Sciatic nerve (tissue), 2 donors: ENCODE measurements around the gene RAB1A. TPM values are rescaled to one million over a fixed set of nuclear protein-coding genes. Genes with fewer than 3 reads are reported as not detected.
"Not testable (repeated sequence)": the region's sequence is repeated elsewhere in the genome, so short reads cannot be mapped to it uniquely, and the experiment has no call there.

Experiments
- ATAC-seq: fragments of 200-7000 bp; cut with Tn5 transposase; one replicate; pipeline ENCODE4 v1.9.1; 2020; ENCODE audit warnings: mild to moderate bottlenecking, moderate library complexity
- DNase-seq: peaks from one replicate; pipeline ENCODE4 v3.0.0-alpha.2; 2020; ENCODE audit warnings: low spot score
- intact Hi-C: fragments of 100-400 bp; cut with DNase I; formaldehyde crosslinking; loops from one replicate; pipeline ENCODE4 v1.14.2; 2022
- total RNA-seq: library from RNA; stranded (reverse); fragmentation: NEBNext Ultra II Directional; extraction: Animal tissue kit (Norgen Biotek cat#: 25700); gene quantifications from one replicate; pipeline ENCODE4 v1.2.1, GENCODE V29; 2021
- donor health status: DM: no; HTN: no; CAD: no.
- donor health status: DM: no; HTN: no; CAD: no.

Gene RAB1A
- total RNA-seq = 100 TPM

GRCh38 chr2:65129826-65130663, at the start of gene RAB1A:
TSS of gene RAB1A (minus strand) at chr2:65130106. CDS start at chr2:65129915, 191 bp downstream.
- ATAC-seq (peak; percentile 99), DNase-seq (peak; percentile 99)
- intact Hi-C loops = no loop called here

DNA sequence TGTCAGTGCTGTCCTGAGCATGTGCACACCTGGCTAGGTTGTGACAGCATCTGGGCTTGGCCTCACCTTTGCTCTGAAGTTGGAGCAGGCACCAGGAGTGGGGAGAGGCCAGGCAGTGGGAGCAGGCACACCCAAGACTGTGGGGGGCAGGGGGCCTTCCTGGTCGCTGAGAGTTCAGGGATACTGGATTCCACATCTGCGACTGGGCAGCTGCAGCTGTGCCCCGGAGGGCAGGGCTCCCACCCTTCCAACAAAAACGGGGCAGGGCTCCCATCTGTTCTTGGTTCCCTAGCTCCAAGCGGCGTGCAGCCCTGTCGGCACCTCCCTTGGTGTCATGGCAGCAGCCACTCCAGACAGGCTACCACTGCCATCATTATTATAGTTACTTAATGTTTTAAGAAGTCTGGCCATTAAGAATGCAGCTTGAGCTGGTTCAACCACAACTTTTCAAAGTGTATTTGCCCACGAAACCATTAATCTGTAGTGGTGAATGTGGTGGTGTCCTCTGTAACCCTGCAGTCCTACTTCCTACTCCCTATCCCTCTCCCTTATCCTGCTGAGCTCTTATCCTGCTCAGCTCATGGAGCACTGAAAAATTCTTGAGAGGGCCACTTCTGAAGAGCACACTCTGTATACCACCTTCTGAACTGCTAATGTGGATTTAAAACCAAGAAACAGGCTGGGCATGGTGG, 48.0 kb upstream of the RAB1A start:
- no peak for ATAC-seq
- intact Hi-C loops = no loop called here
- no peak for DNase-seq

DNA sequence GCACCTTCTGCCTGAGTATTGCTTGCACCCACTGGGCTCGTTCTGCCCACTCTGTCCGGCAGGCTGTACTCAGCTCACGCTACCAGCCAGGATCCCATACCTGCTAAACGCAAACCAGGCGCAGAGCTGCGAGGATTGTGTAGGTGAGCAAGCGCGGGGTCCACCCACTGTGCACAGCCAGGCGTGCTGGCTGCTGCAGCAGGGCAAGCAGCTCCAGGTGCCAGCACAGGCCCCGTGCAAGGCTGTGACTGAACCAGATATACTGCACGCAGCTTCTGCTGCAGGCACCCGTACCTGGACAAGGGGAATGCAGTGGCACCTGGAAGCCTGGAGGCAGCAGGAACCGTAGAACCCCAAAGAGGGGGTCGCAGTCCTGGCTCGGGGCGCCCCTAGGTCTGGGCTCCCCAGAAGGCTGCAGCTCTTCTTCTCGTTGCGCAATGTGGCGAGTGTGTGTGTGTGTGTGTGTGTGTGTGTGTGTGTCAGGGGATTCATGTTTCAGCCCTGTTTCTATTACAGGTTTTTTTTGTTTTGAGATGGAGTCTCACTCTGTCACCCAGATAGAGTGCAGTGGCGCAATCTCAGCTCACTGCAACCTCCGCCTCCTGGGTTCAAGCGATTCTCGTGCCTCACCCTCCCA, 46.1 kb upstream of the RAB1A start:
- ATAC-seq (no peak), DNase-seq (no peak)
- intact Hi-C loops = no loop called here

GRCh38 chr2:65174031-65174430, 44.1 kb upstream of the RAB1A start:
- intact Hi-C loops, ATAC-seq, DNase-seq: not testable (repeated sequence)

GRCh38 chr2:65172994-65173790, 43.3 kb upstream of the RAB1A start:
- no peak for DNase-seq
- intact Hi-C loops = no loop called here
- ATAC-seq = no peak

DNA sequence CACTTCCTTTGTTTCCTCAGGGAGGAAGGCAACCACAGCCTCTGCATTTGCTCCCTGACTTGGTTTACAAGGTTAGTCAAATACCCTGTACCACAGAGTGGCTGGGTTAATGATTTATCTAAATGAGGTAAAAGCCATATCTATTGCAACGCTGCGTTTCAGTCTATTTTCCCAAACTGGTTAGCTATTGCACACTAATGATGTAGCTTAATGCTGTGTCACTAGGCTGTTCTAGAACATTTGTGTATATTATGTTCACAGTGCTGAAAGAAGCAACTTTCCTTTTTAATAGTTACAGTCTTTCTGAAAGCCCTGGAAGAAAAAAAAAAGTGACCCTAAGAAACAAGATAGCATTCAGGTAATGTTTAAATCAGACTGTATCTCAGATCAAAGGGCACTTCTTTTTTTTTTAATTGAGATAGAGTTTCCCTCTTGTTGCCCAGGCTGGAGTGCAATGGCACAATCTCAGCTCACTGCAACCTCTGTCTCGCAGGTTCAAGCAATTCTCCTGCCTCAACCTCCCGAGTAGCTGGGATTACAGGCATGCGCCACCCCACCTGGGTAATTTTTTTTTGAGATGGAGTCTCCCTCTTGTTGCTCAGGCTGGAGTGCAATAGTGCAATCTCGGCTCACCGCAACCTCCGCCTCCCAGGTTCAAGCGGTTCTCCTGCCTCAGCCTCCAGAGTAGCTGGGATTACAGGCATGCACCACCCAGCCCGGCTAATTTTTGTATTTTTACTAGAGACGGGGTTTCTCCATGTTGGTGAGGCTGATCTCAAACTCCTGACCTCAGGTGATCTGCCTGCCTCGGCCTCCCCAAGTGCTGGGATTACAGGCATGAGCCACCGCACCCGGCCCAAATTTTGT, 40.9 kb upstream of the RAB1A start:
- intact Hi-C loops, ATAC-seq: not testable (repeated sequence)

GRCh38 chr2:65169760-65170136, 39.8 kb upstream of the RAB1A start:
- DNase-seq (no peak), ATAC-seq (no peak)
- intact Hi-C loops = no loop called here

More for the DNA sequence above, 40.9 kb upstream of the RAB1A start:
- DNase-seq = not testable (repeated sequence)

DNA sequence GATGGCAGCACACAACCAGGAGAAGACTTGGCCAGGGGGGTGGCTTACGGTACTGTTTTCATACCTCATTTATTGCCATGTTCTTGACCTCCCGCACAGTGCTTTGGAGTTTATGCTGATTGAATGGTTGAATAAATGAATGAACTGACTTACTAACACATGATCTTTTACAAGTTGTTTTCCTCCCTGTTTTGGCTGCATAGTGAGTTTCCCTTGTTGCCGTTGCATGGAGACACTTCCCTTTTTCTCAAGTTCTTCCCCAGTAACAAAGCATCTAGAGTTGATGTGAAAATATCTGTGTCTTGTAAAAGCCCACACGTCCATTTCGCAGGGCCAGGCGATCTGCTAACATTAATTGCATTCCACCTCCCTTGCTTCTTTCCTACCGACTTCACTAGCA, 35.7 kb upstream of the RAB1A start:
- intact Hi-C loops = no loop called here
- ATAC-seq = peak; percentile 52

DNA sequence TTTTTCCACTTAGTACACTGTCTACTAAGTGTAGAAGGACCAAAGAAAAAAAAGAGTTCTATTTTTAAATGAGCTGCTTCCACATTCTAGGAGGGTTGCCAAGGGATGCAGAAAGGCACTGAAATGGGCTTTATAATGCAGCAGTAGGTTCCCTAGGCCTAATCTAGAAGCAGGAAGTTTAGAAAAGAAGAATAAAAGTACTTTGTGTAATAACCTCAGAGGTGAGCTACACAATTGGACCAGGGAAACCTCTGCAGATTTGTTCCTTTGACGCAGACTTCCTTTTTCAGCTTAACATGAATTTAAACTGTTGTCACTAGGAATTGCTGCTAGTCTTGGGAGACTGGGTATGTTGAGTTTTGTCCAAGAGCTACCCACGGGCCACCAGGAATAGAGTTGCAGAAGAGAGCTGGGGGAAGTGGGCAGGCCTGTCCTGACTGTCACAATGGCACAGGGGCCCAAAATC, 34.6 kb upstream of the RAB1A start:
- ATAC-seq (peak; percentile 74), DNase-seq (no peak)
- intact Hi-C loops = no loop called here

More for the DNA sequence above, 35.7 kb upstream of the RAB1A start:
- DNase-seq = no peak

GRCh38 chr2:65161551-65162100, 31.7 kb upstream of the RAB1A start:
- intact Hi-C loops = no loop called here
- ATAC-seq = no peak

GRCh38 chr2:65159906-65160305, 30.0 kb upstream of the RAB1A start:
- ATAC-seq (peak; percentile 48), DNase-seq (no peak)
- intact Hi-C loops = no loop called here

More at GRCh38 chr2:65161551-65162100, 31.7 kb upstream of the RAB1A start:
- DNase-seq = no peak

GRCh38 chr2:65159261-65159660, 29.4 kb upstream of the RAB1A start:
- DNase-seq (no peak), ATAC-seq (no peak)
- intact Hi-C loops = no loop called here

- DNase-seq (no peak), ATAC-seq (no peak)
- intact Hi-C loops = no loop called here
Measured at GRCh38 chr2:65158557-65158956, 28.7 kb upstream of the RAB1A start.

GRCh38 chr2:65157856-65158255, 27.9 kb upstream of the RAB1A start:
- DNase-seq, ATAC-seq, intact Hi-C loops: not testable (repeated sequence)

DNA sequence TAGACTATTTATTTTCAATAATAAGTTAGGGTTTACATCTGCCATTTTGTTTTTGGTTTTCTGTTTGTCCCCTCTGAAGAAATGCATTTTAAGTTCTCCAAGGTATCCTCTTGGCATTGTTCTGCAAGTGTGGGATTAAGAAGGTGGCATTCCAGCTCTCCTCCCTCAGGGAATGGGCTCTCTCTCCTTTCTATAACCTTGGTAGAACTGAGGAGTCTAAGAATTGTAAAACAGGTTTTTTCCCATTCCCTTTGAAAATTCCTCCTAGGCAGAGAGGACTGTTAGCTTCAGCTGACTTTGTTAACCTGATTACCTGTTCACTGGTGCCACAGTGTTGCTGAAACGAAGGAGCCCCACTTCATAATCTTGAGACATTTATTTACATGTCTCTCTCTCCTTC, 26.1 kb upstream of the RAB1A start:
- intact Hi-C loops = no loop called here
- no peak for DNase-seq
- no peak for ATAC-seq

- intact Hi-C loops = no loop called here
- no peak for DNase-seq
- ATAC-seq = no peak
Measured at GRCh38 chr2:65153515-65153914, 23.6 kb upstream of the RAB1A start.

DNA sequence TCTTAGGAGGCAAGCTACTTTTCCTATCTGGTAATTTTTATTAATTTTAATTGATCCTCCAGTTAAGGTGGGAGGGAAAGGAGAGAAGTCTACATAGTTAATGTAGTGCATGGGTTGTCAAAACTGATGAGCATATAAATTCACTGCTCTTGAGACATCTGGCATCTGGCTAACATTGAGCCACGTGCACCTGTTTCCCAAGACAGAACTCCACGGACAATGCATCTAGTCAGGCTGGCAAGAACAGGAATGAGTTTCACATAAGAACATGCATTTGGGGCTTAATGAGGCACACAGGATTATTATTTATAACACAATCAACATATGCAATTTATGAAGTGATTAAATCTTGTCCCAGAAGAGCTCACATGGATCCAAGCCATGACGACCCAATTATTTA, 16.2 kb upstream of the RAB1A start:
- DNase-seq (no peak), ATAC-seq (no peak)
- intact Hi-C loops = no loop called here

DNA sequence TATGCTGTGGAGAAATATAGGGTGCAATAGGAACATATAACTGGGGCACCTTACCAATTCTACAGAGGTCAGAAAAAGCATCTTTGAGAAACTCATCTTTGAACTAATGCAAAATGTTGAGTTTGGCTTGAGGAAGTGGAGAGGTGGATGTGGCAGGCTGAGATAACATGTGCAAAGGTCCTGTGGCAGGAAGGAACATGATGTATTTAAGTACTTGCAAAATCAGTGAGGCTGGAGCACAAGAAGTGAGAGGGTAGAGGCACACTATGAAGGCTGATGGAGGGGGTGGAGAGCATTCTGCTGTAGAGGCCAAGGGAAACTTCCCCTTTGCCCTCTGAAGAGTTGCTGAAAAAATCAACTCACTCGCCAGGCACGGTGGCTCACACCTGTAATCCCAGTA, 14.7 kb upstream of the RAB1A start:
- intact Hi-C loops = no loop called here
- no peak for DNase-seq
- ATAC-seq = no peak
